PC-9 (cell line): ENCODE results near the gene RPTOR. TPM values are rescaled to one million over a fixed set of nuclear protein-coding genes. Genes with fewer than 3 reads are reported as not detected.
"Not testable (repeated sequence)": the region's sequence is repeated elsewhere in the genome, so short reads cannot be mapped to it uniquely, and the experiment has no call there.

Experiments
- BruUV-seq: library from RNA; stranded (reverse); fragments of 400-500 nt; replicated peaks from 2 replicates; lab custom pipeline; 2021; lab: Mats Ljungman, UMichigan
- CTCF ChIA-PET: fragments of 300-600 bp; sonication (Branson Sonifier 250); formaldehyde crosslinking; loops from one replicate; lab custom pipeline; 2022; ENCODE audit warnings: antibody characterized with exemption; lab: Charles Lee
- POLR2A ChIA-PET: fragments of 300-600 bp; sonication (Branson Sonifier 250); formaldehyde crosslinking; loops from one replicate; lab custom pipeline; 2022; ENCODE audit warnings: antibody characterized with exemption; ENCODE audit not compliant: unreplicated experiment; lab: Charles Lee
- DNase-seq, 2 experiments: peaks; one replicate each; pipeline versions ENCODE4 v3.0.0 to v3.0.0-alpha.2; 2015 to 2022; ENCODE audit warnings: mixed read lengths in 1 of 2
- H2AFZ ChIP-seq: fragments of 200-600 bp; sonication (generic); 2 replicates; pipeline ENCODE4 v1.8.1; 2017; ENCODE audit warnings: antibody characterized with exemption
- H3F3A ChIP-seq: fragments of 200-600 bp; sonication (generic); 2 replicates; pipeline ENCODE4 v1.8.1; 2017; ENCODE audit warnings: antibody characterized with exemption, mild to moderate bottlenecking, low read depth; ENCODE audit not compliant: insufficient read depth
- H3K27ac ChIP-seq: fragments of 200-600 bp; sonication (generic); 2 replicates; pipeline ENCODE4 v1.6.1; 2016; ENCODE audit warnings: mixed run types
- H3K27me3 ChIP-seq: fragments of 200-600 bp; sonication (generic); 2 replicates; pipeline ENCODE4 v1.6.1; 2016; ENCODE audit warnings: low read depth, mixed run types; ENCODE audit not compliant: insufficient read depth
- H3K36me3 ChIP-seq: fragments of 200-600 bp; sonication (generic); 2 replicates; pipeline ENCODE4 v1.6.1; 2016; ENCODE audit warnings: low read depth, mixed run types
- H3K4me1 ChIP-seq: fragments of 200-600 bp; sonication (generic); replicated peaks from 2 replicates; pipeline ENCODE4 v1.6.1; 2016; ENCODE audit warnings: mixed run types; ENCODE audit not compliant: insufficient read depth
- H3K4me2 ChIP-seq: fragments of 200-600 bp; sonication (generic); 2 replicates; pipeline ENCODE4 v1.6.1; 2017; ENCODE audit warnings: mixed run types
- H3K4me3 ChIP-seq: fragments of 200-600 bp; sonication (generic); 2 replicates; pipeline ENCODE4 v1.6.1; 2016; ENCODE audit warnings: mixed run types
- H3K79me2 ChIP-seq: fragments of 200-600 bp; sonication (generic); 2 replicates; pipeline ENCODE4 v1.6.1; 2017; ENCODE audit warnings: low read depth, mixed run types
- H3K9me2 ChIP-seq: fragments of 200-600 bp; sonication (generic); 2 replicates; pipeline ENCODE4 v1.8.1; 2017; ENCODE audit warnings: mild to moderate bottlenecking; ENCODE audit not compliant: insufficient read depth
- H3K9me3 ChIP-seq: fragments of 200-600 bp; sonication (generic); 2 replicates; pipeline ENCODE4 v1.8.1; 2016; ENCODE audit warnings: low read depth; ENCODE audit not compliant: insufficient read depth
- H4K20me1 ChIP-seq: fragments of 200-600 bp; sonication (generic); 2 replicates; pipeline ENCODE4 v1.8.1; 2017; ENCODE audit not compliant: insufficient read depth
- EZH2 ChIP-seq: fragments of 200-600 bp; sonication (generic); IDR thresholded peaks from 2 replicates; pipeline ENCODE4 v1.8.0; 2017; ENCODE audit warnings: antibody characterized with exemption, low read depth
- intact Hi-C: fragments of 100-400 bp; cut with micrococcal nuclease; formaldehyde crosslinking; loops from one replicate; pipeline ENCODE4 v1.10.0; 2022; ENCODE audit not compliant: unreplicated experiment
- total RNA-seq: library from RNA; stranded (reverse); gene quantifications from 2 replicates; pipeline ENCODE4 v1.2.3, GENCODE V29; 2021
- TF ChIP-seq, protein P1 (sequence below): fragments of 200-600 bp; sonication (generic); conservative IDR thresholded peaks from 2 replicates; pipeline ENCODE4 v1.6.1; 2017; ENCODE audit warnings: mixed run types, antibody characterized with exemption, mild to moderate bottlenecking, moderate library complexity

RPTOR gene
- total RNA-seq, 1 experiment from 2014 or later, result 50.8 TPM

DNA sequence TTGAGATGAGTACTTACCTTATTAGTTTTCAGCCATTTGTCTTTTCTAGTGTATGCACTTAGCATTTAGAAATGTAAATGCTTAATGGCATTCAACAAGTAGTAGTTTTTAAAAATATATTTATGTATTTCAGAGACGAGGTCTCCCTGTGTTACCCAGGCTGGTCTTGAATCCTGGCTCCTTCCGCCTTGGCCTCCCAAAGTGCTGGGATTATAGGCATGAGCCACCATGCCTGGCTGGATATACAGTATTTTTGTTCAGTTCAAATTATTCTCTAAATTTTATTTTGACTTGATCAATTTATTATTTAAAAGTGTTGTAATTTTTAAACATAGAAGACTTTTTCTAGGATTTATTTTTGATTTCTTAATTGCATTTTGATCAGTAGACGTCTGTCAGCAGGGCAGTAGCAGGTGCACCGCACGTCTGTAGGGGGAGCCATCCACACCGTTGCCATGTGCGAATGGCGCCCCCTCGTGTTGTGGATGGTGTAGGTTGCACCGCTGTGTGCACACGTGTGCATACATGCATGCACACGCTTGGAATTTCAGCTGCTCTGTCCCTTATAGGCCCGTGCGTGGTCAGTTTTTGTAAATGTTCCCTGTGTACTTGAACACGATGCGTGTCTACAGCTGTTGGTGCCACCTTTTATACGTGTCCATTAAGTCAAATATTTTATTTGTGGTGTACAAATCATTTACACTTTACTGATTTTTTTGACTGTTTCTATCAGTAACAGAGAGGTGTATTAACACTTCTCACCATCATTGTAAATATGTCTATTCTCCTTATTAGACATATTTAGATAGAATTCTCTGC, 30.6 kb downstream of the RPTOR start:
- CTCF ChIA-PET, result interaction anchor here (1.1 kb wide), 1 partner anchor 35 kb away, joined by 8 read pairs; no protein-coding TSS in a partner anchor
- BruUV-seq, result no TSS peak
- intact Hi-C loops, result loop anchor here (1.0 to 2.0 kb wide), 4 partner anchors 100 to 396 kb away; no protein-coding TSS in a partner anchor
- DNase-seq, result peak; percentile 66 to 87
- no peak overlapping the region for H3K4me2 ChIP-seq
- peaks cover 42% of the 10 kb centered on the region for H3K79me2 ChIP-seq
- no peak overlapping the region for H2AFZ ChIP-seq
- H3K4me1 ChIP-seq, result no peaks in the 10 kb centered on the region
- peaks cover 40% of the 10 kb centered on the region for H4K20me1 ChIP-seq
- H3K36me3 ChIP-seq, result no peaks in the 10 kb centered on the region
- POLR2A ChIA-PET, result no interaction called here
- H3K9me2 ChIP-seq, result no peaks in the 10 kb centered on the region
- no peaks in the 10 kb centered on the region for H3K27me3 ChIP-seq
- H3K4me3 ChIP-seq, result no peak overlapping the region
- H3F3A ChIP-seq, result no peaks in the 10 kb centered on the region; the same call in 1 of the 2 replicates
- H3K9me3 ChIP-seq, result no peaks in the 10 kb centered on the region
- TF ChIP-seq, protein P1, sequence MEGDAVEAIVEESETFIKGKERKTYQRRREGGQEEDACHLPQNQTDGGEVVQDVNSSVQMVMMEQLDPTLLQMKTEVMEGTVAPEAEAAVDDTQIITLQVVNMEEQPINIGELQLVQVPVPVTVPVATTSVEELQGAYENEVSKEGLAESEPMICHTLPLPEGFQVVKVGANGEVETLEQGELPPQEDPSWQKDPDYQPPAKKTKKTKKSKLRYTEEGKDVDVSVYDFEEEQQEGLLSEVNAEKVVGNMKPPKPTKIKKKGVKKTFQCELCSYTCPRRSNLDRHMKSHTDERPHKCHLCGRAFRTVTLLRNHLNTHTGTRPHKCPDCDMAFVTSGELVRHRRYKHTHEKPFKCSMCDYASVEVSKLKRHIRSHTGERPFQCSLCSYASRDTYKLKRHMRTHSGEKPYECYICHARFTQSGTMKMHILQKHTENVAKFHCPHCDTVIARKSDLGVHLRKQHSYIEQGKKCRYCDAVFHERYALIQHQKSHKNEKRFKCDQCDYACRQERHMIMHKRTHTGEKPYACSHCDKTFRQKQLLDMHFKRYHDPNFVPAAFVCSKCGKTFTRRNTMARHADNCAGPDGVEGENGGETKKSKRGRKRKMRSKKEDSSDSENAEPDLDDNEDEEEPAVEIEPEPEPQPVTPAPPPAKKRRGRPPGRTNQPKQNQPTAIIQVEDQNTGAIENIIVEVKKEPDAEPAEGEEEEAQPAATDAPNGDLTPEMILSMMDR, result peak; percentile 96
- TF ChIP-seq EZH2, result no peak
- no peak overlapping the region for H3K27ac ChIP-seq

DNA sequence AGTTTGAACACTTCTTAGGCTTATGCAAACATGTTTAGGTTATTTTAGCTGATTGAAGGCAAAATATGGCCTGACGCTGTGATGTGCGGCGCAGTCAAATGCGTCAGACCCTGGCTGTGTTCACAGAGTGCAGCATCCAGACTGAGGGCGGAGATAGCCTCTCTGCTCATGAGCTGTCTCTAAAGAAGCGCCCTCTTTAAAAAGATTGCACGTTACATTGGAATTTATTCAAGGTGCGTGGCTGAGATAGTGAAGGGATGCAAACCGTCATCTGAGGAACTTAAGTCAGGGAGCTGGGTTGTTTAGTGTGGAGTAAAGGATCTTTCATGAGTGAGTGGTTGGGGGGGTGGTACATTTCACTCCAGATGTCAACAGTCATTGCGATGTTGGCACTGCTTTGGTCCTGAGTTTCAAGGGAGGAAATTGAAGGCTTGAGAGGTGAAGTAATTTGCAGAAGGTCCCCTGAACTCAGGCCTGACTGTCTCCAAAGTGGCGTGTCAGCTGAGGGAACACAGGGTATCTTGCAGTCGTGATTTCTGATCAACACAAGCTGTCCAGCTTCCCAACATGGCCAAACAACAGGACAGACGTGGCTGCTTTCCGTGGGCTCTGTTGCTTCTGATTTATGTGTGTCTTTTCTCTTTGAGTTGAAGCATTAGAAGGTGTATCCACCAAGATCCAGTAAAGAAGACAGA, 33.4 kb downstream of the RPTOR start:
- Histone ChIP-seq H3K79me2 (peaks cover 38% of the 10 kb centered on the region), H3K9me2 (no peaks in the 10 kb centered on the region), H3K27ac (no peak overlapping the region), H3K4me1 (no peaks in the 10 kb centered on the region), H3F3A (no peaks in the 10 kb centered on the region; the same call in 1 of the 2 replicates), H4K20me1 (peaks cover 38% of the 10 kb centered on the region), H3K36me3 (no peaks in the 10 kb centered on the region), H3K27me3 (no peaks in the 10 kb centered on the region), H3K4me2 (no peak overlapping the region), H3K9me3 (no peaks in the 10 kb centered on the region), H2AFZ (no peak overlapping the region), H3K4me3 (no peak overlapping the region)
- CTCF ChIA-PET, result no interaction called here
- POLR2A ChIA-PET, result no interaction called here
- no TSS peak for BruUV-seq
- TF ChIP-seq EZH2, result no peak
- intact Hi-C loops, result no loop called here
- no peak for DNase-seq

DNA sequence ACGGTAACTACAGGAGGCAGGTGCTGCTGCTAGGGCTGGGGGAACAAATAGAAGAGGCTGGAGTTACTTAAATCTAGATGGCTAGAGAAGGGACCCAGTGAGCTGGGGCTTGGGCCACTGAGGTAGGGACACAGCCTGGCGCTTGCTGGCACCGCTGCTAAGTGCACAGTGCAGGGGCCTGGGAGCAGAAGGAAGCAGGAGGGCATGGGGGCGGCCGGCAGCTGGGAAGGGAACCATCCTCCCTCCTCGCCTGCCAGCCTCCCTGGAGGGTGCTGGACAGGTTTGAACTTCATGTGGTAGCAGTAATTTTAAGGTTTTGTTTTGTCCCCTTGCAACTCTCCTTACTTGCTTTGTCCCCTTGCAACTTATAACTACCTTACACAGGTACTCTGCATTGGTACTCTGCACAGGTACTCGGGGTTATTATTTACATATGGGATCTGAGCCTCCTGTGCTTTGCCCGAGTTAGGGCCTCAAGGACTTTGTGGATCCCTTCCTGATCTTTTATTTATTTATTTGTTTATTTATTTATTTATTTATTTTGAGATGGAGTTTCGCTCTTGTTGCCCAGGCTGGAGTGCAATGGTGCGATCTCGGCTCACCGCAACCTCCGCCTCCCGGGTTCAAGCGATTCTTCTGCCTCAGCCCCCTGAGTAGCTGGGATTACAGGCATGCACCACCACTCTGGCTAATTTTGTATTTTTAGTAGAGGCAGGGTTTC, 34.2 kb downstream of the RPTOR start:
- H2AFZ ChIP-seq, H3K4me2 ChIP-seq, H3K27me3 ChIP-seq, DNase-seq, H3F3A ChIP-seq, H3K27ac ChIP-seq, BruUV-seq, H3K4me1 ChIP-seq, CTCF ChIA-PET, H3K36me3 ChIP-seq, H3K4me3 ChIP-seq, POLR2A ChIA-PET, H3K9me3 ChIP-seq, intact Hi-C loops, H3K9me2 ChIP-seq: not testable (repeated sequence)
- Histone ChIP-seq H4K20me1 (peaks cover 38% of the 10 kb centered on the region), H3K79me2 (peaks cover 45% of the 10 kb centered on the region)
